ENCODE results near the gene SHANK3. TPM values are rescaled to one million over a fixed set of nuclear protein-coding genes. Genes with fewer than 3 reads are reported as not detected.

Gene SHANK3
- total RNA-seq, 1 donor from 2014 or later = 12.2 TPM

DNA sequence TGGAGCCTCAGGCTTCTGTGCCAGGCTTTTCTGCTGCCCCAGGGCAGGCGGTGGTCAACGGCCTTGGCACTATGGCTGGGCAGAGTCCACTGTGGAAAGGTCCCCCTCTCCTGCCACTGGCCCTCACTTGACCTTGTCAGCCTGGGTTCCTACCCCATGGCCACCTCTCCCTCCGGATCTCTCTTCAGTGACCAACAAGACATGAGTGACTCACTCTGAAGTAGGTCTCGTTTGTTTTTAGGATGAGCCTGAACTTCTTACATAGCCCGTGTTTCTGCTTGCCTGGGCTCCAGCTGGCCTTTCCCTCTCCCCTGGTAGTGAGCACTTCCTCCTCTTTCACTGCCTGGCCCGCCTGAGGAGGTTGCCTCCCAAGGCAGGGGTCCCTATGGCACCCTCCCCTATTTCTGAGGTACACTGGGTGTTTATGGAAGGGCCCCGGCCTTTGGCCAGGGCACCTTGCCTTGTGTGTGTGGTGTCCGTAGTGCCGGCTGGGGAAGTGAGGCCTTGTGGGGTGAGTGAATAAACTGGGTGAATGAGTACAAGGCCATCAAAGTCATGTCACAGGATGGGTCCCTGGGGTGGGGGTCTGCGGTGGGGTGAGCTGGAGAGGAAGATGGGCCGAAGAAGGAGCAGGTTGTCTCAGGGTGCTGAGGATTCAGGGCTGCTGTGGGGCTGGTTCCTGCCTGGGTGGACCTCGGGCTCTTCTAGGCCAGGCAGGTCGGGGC is 5.0 kb downstream of the SHANK3 start:
- DNase-seq (ENCODE audit: low read depth, low spot score) = no peak

DNA sequence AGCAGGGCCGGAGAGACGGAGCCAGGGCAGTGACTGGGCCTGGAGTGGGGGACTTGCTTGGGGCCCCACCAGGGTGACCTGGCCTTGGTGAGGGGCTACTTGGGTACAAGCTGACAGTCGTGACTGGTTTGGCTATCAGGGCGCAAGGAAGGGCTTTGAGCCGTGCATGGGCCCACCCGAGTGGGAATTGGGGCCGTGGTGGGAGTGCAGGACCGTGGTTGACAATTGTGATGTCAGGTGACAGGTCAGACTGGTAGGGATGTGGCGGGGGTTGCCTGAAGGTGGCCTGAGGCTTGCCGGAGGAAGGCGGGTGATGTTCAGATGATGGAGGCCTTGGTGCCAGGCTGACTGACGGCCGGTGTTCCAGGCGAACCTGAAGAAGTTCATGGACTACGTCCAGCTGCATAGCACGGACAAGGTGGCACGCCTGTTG is 5.6 kb downstream of the SHANK3 start:
- DNase-seq (ENCODE audit: low read depth, low spot score) = no peak

DNA sequence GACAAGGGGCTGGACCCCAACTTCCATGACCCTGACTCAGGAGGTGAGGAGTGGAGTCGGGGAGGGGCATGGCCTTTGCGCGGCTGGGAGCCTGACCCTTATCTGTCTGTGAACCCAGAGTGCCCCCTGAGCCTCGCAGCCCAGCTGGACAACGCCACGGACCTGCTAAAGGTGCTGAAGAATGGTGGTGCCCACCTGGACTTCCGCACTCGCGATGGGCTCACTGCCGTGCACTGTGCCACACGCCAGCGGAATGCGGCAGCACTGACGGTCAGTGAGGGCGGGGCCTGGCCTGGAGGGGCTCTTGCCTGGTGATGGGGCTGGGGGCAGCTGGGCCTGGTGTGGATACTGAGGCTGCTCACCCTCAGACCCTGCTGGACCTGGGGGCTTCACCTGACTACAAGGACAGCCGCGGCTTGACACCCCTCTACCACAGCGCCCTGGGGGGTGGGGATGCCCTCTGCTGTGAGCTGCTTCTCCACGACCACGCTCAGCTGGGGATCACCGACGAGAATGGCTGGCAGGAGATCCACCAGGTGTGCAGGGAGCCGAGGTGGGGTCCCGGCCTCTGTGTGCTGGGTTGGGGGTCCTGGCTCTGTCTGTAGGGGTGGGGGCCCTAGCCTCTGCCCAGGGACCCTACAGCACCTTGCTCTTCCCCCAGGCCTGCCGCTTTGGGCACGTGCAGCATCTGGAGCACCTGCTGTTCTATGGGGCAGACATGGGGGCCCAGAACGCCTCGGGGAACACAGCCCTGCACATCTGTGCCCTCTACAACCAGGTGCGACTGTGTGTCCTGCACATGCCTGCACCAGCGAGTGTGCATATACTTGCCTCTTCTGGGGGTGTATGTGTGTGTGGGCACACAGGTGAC is 6.3 kb downstream of the SHANK3 start:
- DNase-seq (ENCODE audit: low read depth, low spot score) = no peak

DNA sequence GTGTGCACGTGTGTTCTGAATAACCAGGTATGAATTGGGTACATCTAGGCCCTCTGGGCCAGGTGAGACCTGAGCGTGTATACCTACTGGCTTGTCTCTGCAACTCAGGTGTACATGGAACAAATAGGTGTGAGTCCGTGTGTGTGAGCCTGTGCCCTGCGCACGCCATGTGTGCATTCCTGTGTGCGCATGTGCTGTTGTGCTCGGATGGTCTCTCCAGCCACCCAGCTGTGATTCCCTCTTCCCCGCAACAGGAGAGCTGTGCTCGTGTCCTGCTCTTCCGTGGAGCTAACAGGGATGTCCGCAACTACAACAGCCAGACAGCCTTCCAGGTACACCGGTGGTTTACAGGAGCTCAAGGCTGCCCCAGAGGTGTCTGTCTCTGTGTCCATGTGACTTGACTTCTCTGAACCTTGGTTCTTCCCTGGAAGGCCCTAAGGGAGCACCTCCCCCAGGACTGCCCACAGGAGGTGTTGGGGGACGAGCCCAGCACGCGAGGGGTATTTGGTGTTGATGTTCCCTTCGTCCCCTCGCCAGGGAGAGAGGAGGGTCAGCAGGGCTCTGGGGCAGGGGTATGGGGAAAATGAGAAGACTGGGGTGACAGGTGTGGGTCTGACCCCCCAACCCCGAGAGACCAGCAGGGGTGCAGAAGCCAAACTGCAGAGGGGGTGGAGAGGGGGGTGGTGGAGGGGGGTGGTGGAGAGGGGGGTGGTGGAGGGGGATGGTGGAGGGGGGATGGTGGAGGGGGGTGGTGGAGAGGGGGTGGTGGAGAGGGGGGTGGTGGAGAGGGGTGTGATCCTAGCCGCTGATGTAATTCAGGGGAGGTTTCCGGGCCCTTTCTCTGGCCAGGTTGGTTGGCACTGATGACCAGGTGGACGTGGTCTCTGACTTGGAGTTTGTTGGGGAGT is 10.7 kb downstream of the SHANK3 start:
- no peak for DNase-seq (ENCODE audit: low read depth, low spot score)

DNA sequence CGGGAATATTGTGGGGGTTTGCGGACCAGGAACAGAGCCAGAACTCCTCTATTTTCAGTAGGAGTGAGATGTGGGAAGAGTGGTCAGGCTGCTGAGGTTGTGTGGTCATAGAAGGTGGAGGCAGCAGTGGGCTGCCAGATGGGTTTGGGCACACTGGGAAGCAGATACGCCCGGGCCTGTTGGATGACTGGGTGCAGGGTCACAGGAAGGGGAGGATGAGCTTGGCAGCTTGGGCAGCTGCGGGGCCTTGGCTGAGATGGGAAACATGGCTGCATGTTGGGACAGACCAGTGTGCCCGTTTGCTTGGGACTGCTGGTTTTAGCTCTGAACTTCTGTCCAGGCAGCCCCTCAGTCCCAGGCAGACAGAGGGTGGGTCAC is 11.4 kb downstream of the SHANK3 start:
- DNase-seq (ENCODE audit: low read depth, low spot score) = no peak

DNA sequence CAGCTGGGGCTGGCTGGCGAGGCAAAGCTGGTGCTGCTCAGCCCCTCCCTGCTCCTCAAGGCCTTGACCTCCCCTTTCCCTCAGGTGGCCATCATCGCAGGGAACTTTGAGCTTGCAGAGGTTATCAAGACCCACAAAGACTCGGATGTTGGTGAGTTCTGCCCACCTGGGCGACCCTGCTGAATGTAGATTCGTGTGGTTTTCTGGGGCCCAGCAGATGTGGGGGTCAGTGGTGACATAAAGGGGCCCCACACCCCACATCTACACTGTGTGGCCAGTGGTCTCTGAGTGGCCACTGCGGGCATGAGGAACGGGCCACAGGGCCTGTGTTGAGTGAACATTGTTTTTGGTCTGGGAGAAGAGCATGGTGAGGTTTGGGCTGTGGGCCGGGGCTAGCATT is 11.9 kb downstream of the SHANK3 start:
- DNase-seq (ENCODE audit: low read depth, low spot score) = no peak

DNA sequence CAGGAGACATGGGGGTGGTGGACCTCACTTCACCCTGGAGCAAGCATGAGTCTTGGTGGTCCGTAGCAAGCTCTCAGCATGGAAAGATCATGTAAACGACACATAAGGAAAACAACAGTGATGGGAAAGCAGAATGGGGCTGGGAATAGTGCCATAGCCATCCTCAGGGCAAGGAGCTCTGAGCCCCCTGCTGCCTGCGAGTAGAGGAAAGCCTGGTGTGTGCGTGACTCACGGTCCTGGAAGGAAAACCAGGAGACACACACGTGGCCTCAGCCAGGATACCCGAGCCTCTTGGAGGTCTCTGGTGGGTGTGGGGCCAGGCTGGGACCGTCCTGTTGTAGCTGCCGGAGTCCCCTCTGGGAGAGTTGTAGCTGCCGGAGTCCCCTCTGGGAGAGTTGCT is 12.4 kb downstream of the SHANK3 start:
- no peak for DNase-seq (ENCODE audit: low read depth, low spot score)

DNA sequence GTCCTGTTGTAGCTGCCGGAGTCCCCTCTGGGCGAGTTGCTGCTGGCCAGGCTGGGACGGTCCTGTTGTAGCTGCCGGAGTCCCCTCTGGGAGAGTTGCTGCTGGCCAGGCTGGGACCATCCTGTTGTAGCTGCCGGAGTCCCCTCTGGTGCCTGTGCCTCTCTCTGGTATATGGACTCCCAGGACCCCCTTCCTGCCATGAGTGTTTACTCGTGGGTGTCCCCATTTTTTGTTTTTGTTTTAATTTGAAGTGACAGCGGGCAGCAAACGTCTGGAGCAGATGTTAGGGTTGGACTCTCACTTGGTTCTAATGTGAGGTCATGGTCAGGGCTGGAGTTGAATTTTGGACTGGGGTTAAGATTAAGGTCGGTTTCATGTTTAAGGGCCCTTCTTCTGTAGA is 14.2 kb downstream of the SHANK3 start:
- DNase-seq (ENCODE audit: low read depth, low spot score) = no peak

DNA sequence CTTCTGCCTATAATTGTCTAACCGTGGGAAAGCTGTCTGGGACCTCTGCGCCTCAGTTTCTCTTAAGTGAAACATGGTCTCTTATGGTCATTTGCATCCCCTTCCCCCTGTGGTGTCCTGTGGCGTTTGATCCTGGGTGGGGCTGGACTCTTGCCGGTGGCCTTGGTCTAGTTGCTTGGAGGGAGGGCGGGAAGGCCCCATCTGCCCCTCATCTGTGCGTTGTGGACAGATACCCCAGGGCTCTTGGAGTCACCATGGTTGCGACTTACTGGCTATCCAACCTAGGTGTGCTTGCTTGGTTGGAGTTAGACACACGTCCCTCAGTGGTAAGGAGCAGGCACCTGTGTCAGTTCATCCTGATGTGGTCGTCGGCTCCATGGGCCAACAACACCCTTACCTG is 15.2 kb downstream of the SHANK3 start:
- no peak for DNase-seq (ENCODE audit: low read depth, low spot score)

DNA sequence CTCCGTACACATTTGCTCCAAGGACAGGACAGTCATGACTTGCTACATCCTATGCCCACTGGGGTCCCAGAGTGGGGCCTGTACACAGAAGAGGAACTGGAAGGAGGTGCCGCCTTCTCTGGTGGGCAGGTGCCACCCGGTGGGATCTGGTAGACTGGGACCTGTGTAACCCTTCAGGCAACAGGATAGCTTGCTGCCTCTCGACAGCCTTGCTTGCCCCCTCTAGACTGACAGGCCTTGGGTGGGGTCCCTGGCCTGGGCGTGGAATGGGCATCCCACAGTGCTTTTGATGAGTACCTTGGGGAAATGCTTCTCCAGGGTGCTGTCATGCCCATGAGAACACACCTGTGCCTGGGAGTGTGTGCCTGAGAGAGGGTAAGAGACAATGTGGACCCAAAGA is 15.8 kb downstream of the SHANK3 start:
- no peak for DNase-seq (ENCODE audit: low read depth, low spot score)

DNA sequence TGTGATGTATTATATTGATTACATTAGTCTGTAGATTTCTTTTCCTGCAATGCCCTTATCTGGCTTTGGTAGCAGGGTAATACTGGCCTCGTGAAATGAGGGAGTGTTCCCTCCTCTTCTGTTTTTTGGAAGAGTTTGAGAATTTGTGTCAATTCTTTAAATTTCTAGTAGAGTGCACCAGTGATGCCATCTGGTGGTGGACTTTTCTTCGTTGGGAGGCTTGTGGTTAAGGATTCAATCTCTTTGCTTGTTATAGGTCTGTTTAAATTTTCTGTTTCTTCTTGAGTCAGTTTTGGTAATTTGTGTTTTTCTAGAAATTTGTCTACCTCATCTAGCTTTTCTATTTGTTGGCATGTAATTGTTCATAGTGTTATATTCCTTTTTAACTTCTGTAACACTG is 18.9 kb downstream of the SHANK3 start:
- DNase-seq (ENCODE audit: low read depth, low spot score) = no peak

DNA sequence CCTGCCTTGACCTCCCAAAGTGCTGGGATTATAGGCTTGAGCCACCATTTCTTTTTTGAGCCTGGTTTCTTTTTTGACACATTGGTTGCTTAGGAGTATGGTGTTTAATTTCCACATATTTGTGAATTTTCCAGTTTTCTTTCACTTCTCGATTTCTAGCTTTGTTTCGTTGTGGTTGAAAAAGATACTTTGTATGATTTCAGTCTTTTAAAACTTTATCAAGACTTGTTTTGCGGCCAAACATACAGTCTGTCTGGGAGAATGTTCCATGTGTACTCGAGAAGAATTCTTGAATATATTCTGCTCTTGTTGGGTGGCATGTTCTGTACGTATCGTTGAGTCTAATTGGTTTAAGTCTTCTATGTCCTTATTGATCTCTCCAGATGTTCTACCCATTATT is 20.8 kb downstream of the SHANK3 start:
- DNase-seq (ENCODE audit: low read depth, low spot score) = no peak

DNA sequence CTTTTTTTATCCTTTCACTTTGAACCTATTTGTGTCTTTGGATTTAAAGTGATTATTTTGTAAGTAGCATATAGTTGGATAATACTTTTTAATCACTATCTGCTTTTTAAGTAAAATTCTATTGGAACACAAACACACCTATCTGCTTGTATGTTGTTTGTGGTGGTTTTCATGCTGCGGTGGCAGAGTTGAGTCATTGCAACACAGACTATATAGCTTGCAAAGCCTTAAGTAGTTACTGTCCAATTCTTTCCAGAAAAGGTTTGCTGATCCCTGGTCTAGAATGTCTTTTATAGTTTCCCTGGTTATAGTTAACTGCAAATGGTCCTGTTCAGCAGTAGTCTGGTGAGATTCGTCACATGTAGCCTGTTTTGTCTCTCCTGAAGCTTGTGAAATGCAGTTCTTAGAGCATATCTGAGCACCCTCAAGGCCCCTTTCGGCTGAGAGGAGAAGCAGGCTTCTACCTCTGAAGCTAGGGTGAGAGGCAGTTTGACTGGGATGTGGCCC is 21.5 kb downstream of the SHANK3 start:
- DNase-seq (ENCODE audit: low read depth, low spot score) = no peak

DNA sequence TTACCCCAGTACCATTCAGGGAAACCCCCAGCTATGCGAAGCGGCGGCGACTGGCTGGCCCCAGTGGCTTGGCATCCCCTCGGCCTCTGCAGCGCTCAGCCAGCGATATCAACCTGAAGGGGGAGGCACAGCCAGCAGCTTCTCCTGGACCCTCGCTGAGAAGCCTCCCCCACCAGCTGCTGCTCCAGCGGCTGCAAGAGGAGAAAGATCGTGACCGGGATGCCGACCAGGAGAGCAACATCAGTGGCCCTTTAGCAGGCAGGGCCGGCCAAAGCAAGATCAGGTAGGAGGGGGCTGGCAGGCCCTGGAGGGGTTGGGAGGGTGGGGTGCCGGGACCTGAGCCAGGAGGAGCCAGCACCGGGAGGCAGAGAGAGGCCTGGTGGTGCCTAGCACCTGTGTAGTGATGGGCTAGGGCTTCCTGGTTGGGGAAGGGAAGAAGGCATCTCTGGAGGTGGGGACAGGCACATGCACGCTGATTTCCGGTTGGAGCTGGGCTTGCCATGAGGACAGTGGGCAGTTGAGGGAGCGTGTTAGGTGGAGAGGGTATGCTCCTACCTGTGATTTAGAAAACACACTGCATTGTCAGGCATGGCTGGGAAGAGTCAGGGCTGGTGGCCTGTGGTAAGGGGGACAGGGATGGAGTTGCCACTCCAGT is 22.3 kb downstream of the SHANK3 start:
- DNase-seq (ENCODE audit: low read depth, low spot score) = no peak

DNA sequence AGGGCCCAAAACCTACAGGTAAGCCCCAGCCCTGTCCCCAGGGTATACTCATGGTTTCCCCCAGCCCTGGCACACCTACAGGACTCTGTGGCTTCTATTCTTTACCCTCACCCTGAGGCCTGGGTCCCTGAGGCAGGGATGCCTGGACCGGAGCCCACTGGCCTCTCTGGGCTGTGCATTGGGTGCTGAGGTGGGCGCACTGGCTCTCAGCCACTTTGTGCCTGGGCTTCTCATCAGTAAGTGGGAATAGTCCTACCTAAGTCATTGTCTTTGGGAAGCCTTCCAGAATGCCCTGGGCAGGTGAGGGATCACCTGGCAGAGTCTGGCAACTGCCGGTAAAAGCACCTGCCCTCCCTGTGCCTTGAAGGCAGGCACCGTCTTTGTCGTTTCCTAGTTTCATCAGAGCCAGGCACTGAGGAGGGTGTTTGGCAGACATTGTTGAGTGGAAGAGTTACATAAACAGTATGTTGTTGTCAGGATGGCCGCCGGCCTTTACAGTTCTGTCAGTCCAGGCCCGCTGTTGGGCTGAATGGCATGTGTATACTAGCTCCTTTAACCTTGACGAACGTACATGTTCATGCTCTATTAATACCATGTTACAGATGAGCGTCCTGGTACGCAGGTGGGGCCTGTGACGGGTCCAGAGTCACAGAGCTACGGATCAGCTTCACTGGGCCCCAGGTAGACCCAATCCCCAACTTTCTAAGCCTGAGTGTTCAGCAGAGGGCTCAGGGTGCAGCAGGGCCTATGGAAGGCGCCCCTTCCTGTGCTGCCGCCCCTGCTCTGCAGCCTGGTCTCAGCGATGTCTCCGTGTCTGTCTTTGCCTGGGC is 23.0 kb downstream of the SHANK3 start:
- DNase-seq (ENCODE audit: low read depth, low spot score) = no peak

DNA sequence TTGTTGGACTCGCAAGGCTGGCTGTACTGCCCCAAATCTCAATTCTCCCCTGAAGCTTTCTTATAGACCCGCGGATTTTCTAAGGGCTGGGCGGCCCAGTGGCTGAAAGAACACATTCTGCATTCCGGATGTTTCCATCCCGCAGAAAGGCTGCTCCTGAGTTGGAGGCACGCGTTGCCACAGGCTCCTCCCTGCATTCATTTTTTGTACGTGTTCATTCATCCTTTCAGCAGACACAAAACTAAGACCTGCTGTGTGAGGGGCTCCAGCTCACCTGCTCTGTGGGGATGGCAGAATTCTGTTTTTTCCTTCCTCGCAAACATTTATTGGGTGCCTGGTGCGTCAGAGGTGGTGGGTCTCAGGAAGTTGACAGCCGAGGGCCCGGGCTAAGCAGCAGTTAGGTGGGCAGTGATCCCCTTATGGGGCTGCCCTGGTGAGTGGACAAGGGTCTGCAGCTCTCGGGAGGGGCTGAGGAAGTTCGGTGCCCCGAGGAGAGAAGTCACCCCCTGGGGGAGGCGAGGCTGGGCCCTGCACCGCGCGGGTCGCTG is 23.7 kb downstream of the SHANK3 start:
- DNase-seq (ENCODE audit: low read depth, low spot score) = no peak

DNA sequence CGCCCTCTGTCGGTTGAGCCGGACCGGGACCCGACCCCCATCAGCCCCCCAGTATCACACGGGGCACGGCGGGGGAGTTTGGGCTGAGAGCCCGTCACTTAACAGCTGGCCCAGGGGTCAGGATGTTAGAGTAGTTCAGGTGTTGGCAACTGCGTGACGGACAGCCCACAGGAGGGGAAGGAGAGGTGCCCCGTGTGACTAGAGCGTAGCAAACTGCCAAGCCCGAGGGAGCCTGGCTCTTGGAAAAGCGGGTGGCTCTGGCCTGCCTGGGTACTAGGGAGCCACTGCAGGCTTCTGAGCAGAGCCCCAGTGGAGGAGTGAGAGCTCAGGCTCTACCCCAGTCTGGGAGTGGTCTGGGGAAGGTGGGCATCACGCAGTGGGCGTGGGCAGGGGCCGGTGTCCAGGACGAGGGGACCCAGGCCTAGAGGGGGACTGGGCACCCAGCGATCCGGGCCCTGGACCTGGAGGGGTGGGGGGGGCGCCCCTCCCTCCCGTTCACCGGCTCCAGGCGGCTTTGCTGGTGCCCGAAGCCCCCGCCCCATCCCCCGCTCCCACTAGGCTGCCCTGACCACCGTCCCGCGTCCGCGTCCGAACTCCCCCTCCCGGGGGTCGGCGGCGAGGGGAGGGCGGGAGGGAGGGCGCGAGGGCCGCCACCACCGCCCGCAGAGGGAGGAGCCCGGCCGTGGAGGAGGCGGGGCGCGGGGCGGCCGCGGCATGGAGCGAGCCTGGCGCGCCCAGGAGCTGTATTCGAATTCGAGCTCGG is 24.4 kb downstream of the SHANK3 start:
- no peak for DNase-seq (ENCODE audit: low read depth, low spot score)

DNA sequence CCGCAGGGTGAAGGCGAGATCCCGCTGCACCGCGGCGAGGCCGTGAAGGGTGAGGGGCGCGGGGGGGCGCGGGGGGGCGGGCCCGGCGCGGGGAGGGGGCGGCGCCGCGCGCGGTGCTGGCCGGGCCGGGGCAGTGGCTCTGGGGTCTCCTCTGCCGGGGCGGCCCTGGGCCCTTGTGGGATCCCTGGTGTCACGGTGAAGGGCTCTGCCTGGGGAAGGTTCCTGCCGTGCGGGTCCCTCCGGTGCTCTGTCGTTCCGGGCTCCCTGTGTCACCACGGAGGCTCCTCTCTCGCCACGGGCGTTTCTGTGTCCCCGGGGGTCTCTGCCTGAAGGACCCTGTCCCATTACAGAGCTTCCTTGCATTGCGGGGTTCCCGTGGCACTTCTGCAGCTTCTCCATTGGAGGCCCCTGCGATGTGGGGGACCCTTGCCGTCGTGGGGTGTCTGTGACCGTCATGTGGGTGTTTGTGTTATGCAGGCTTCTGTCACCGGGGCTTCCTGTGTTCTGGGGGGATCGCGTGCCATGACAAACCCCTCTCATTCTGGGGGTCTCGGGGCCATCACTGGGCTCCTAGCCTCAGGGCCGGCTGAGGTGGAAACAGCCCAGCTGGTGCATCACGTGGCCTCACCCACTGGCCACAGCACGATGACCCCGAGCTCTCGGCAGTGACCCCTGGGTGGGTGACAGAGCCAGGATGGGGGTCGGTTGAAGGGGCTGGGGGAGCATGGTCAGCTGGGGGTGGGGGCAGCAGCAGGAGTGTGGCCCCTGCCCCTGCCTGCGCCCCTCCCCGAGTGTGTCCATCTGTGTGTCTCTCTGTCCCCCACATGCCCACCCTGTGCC is 25.3 kb downstream of the SHANK3 start:
- no peak for DNase-seq (ENCODE audit: low read depth, low spot score)

Measured in pulmonary artery endothelial cell (primary cell).